SK-N-MC (cell line): ENCODE results near the gene ELMO1.

Source experiments
- EZH2 ChIP-seq: fragments of 200-600 bp; sonication (generic); IDR thresholded peaks from one replicate; pipeline ENCODE4 v1.6.1; 2017; ENCODE audit warnings: antibody characterized with exemption
- FOXP2 ChIP-seq: optimal IDR thresholded peaks from 2 replicates; pipeline ENCODE3; 2011; ENCODE audit warnings: mild to moderate bottlenecking, moderate library complexity; ENCODE audit not compliant: insufficient read depth; ENCODE audit errors: extremely low read length, control extremely low read depth
- POLR2AphosphoS5 ChIP-seq: IDR thresholded peaks from 2 replicates; pipeline ENCODE4 v1.6.1; 2012; ENCODE audit warnings: mild to moderate bottlenecking, low read depth, low read length, borderline replicate concordance

DNA sequence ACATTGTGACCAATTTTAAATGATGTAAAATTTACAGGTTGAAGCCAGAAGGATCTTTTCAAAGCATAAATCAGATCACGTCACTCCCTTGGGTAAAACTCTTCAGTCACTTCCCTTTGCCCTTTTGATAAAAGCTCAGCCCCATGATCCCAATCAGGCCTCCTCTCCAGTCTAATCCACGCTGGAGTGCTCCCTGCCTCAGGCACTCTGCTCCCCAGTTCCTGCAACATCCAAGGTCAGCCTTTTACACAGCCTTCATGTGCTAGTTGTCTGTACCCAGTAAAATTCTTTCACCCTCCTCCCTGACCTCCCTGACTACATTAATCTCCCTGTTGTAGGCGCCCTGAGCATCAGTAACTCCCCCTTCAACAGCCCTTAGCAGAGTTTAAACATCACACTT, 14.1 kb downstream of the ELMO1 start:
- TF ChIP-seq EZH2 (no peak), POLR2AphosphoS5 (no peak), FOXP2 (no peak)
